ENCODE data around the gene RILPL2.
"Not testable (repeated sequence)": the region's sequence is repeated elsewhere in the genome, so short reads cannot be mapped to it uniquely, and the experiment has no call there.

The RILPL2 gene

GRCh38 chr12:123436017-123436964, at the start of gene RILPL2:
Gene RILPL2 (minus strand): TSS chr12:123436684. CDS start chr12:123436420, 264 bp downstream.
- peak; percentile 54 for DNase-seq

GRCh38 chr12:123485756-123486155, 49.3 kb upstream of the RILPL2 start:
- no peak for DNase-seq

- DNase-seq: no peak
These were observed 47.2 kb upstream of the RILPL2 start for GRCh38 chr12:123483602-123484248.

GRCh38 chr12:123482876-123483275, 46.4 kb upstream of the RILPL2 start:
- no peak for DNase-seq

GRCh38 chr12:123481251-123481650, 44.8 kb upstream of the RILPL2 start:
- DNase-seq: not testable (repeated sequence)

GRCh38 chr12:123479442-123480180, 43.1 kb upstream of the RILPL2 start:
- no peak for DNase-seq

- no peak for DNase-seq
These were observed 42.3 kb upstream of the RILPL2 start for GRCh38 chr12:123478762-123479161.

GRCh38 chr12:123478069-123478468, 41.6 kb upstream of the RILPL2 start:
- DNase-seq: no peak

- no peak for DNase-seq
These were observed 38.8 kb upstream of the RILPL2 start for GRCh38 chr12:123475246-123475703.

- DNase-seq: no peak
These were observed 38.2 kb upstream of the RILPL2 start for GRCh38 chr12:123474485-123475245.

GRCh38 chr12:123472438-123472849, 36.0 kb upstream of the RILPL2 start:
- DNase-seq: no peak

- DNase-seq: no peak
These were observed 35.0 kb upstream of the RILPL2 start for GRCh38 chr12:123471374-123472068.

GRCh38 chr12:123469978-123470377, 33.5 kb upstream of the RILPL2 start:
- DNase-seq: no peak

- no peak for DNase-seq
These were observed 32.3 kb upstream of the RILPL2 start for GRCh38 chr12:123468786-123469185.

- DNase-seq: no peak
These were observed 28.6 kb upstream of the RILPL2 start for GRCh38 chr12:123465084-123465483.

GRCh38 chr12:123463174-123463573, 26.7 kb upstream of the RILPL2 start:
- DNase-seq: not testable (repeated sequence)

- DNase-seq: peak; percentile 87
These were observed 21.7 kb upstream of the RILPL2 start, which contains the start of gene SNRNP35 for GRCh38 chr12:123457980-123458779. Gene SNRNP35 (plus strand): TSS chr12:123458139. CDS start chr12:123465541, 7,402 bp downstream.

GRCh38 chr12:123453165-123453564, 16.7 kb upstream of the RILPL2 start:
- no peak for DNase-seq

GRCh38 chr12:123452276-123452550, 15.7 kb upstream of the RILPL2 start:
- not testable (repeated sequence) for DNase-seq

GRCh38 chr12:123450636-123451035, 14.2 kb upstream of the RILPL2 start:
- no peak for DNase-seq

GRCh38 chr12:123449856-123450255, 13.4 kb upstream of the RILPL2 start:
- DNase-seq: no peak

Data from NCI-H146 (cell line).